ENCODE results near the gene CTH.

Gene CTH

GRCh38 chr1:70392626-70393025, 18.4 kb upstream of the CTH start:
- TF ChIP-seq EZH2phosphoT487 (IDR thresholded peaks at IDR 0.05; ENCODE audit: low read length): no peak
- no peak for TF ChIP-seq CTCF (IDR thresholded peaks at IDR 0.05; ENCODE audit: low read length)
- TF ChIP-seq EZH2 (optimal IDR thresholded peaks at IDR 0.05; ENCODE audit: low read depth, low read length): no peak
- Histone ChIP-seq H2AFZ (ENCODE audit: low read length) (no peak overlapping the region), H3K4me3 (ENCODE audit: low read length) (no peak overlapping the region), H3K79me2 (ENCODE audit: low read length) (no peaks in the 10 kb centered on the region), H3K4me1 (ENCODE audit: low read length) (no peaks in the 10 kb centered on the region), H3K9me3 (replicated peaks; ENCODE audit: insufficient read depth, low read length) (no peaks in the 10 kb centered on the region), H3F3A (ENCODE audit: insufficient read depth, low read length) (no peaks in the 10 kb centered on the region), H3K4me2 (ENCODE audit: low read depth, low read length) (no peak overlapping the region), H3K9me2 (replicated peaks; ENCODE audit: insufficient read depth, low read length) (no peaks in the 10 kb centered on the region), H3K36me3 (replicated peaks; ENCODE audit: insufficient read depth, low read length) (no peaks in the 10 kb centered on the region), H3K27ac (ENCODE audit: low read length) (no peak overlapping the region), H3K9ac (ENCODE audit: low read length) (no peak overlapping the region), H4K20me1 (ENCODE audit: insufficient read depth, low read length) (no peaks in the 10 kb centered on the region), H3K27me3 (replicated peaks; ENCODE audit: insufficient read depth, low read length) (no peaks in the 10 kb centered on the region)
- DNase-seq: no peak

- Histone ChIP-seq H3K9me3 (replicated peaks; ENCODE audit: insufficient read depth, low read length) (no peaks in the 10 kb centered on the region), H3K9ac (ENCODE audit: low read length) (no peak overlapping the region), H3K4me2 (ENCODE audit: low read depth, low read length) (no peak overlapping the region), H3K4me3 (ENCODE audit: low read length) (no peak overlapping the region), H3K27me3 (replicated peaks; ENCODE audit: insufficient read depth, low read length) (no peaks in the 10 kb centered on the region), H2AFZ (ENCODE audit: low read length) (no peak overlapping the region), H3K36me3 (replicated peaks; ENCODE audit: insufficient read depth, low read length) (no peaks in the 10 kb centered on the region), H3K79me2 (ENCODE audit: low read length) (no peaks in the 10 kb centered on the region), H3F3A (ENCODE audit: insufficient read depth, low read length) (no peaks in the 10 kb centered on the region), H4K20me1 (ENCODE audit: insufficient read depth, low read length) (no peaks in the 10 kb centered on the region), H3K9me2 (replicated peaks; ENCODE audit: insufficient read depth, low read length) (no peaks in the 10 kb centered on the region), H3K4me1 (ENCODE audit: low read length) (no peaks in the 10 kb centered on the region), H3K27ac (ENCODE audit: low read length) (no peak overlapping the region)
- no peak for DNase-seq
- no peak for TF ChIP-seq EZH2 (optimal IDR thresholded peaks at IDR 0.05; ENCODE audit: low read depth, low read length)
- TF ChIP-seq CTCF (IDR thresholded peaks at IDR 0.05; ENCODE audit: low read length): no peak
- TF ChIP-seq EZH2phosphoT487 (IDR thresholded peaks at IDR 0.05; ENCODE audit: low read length): no peak
Observed at GRCh38 chr1:70396607-70397006, 14.5 kb upstream of the CTH start.

GRCh38 chr1:70397013-70397412, 14.1 kb upstream of the CTH start:
- H3F3A ChIP-seq (ENCODE audit: insufficient read depth, low read length): no peaks in the 10 kb centered on the region
- H3K4me2 ChIP-seq (ENCODE audit: low read depth, low read length): no peak overlapping the region
- H2AFZ ChIP-seq (ENCODE audit: low read length): no peak overlapping the region
- no peaks in the 10 kb centered on the region for H3K36me3 ChIP-seq (replicated peaks; ENCODE audit: insufficient read depth, low read length)
- H3K4me3 ChIP-seq (ENCODE audit: low read length): no peak overlapping the region
- H3K9ac ChIP-seq (ENCODE audit: low read length): no peak overlapping the region
- H3K27ac ChIP-seq (ENCODE audit: low read length): no peak overlapping the region
- no peaks in the 10 kb centered on the region for H3K27me3 ChIP-seq (replicated peaks; ENCODE audit: insufficient read depth, low read length)
- H3K79me2 ChIP-seq (ENCODE audit: low read length): no peaks in the 10 kb centered on the region
- H3K9me2 ChIP-seq (replicated peaks; ENCODE audit: insufficient read depth, low read length): no peaks in the 10 kb centered on the region
- no peaks in the 10 kb centered on the region for H3K9me3 ChIP-seq (replicated peaks; ENCODE audit: insufficient read depth, low read length)
- no peak for DNase-seq
- no peaks in the 10 kb centered on the region for H4K20me1 ChIP-seq (ENCODE audit: insufficient read depth, low read length)
- no peaks in the 10 kb centered on the region for H3K4me1 ChIP-seq (ENCODE audit: low read length)
- TF ChIP-seq EZH2phosphoT487 (IDR thresholded peaks at IDR 0.05; ENCODE audit: low read length) (no peak), EZH2 (optimal IDR thresholded peaks at IDR 0.05; ENCODE audit: low read depth, low read length) (no peak), CTCF (IDR thresholded peaks at IDR 0.05; ENCODE audit: low read length) (no peak)

Measured in MM.1S (cell line).